Upper lobe of left lung (tissue), 6 donors: Measurements from ENCODE around the gene TSPYL6. TPM values are rescaled to one million over a fixed set of nuclear protein-coding genes. Genes with fewer than 3 reads are reported as not detected.

Source experiments
- ATAC-seq, 2 donors: fragments of 200-7000 bp; cut with Tn5 transposase; one replicate each; pipeline ENCODE4 v1.9.1; 2022; ENCODE audit warnings: mild to moderate bottlenecking in 2 of 2, moderate library complexity in 2 of 2; ENCODE audit not compliant: low FRiP score in 2 of 2
- DNase-seq, 2 donors: peaks; one replicate each; pipeline ENCODE4 v3.0.0-alpha.2; 2019 to 2020
- H3K27ac ChIP-seq, 4 donors: fragments of 200-600 bp; sonication (generic); one replicate each; pipeline ENCODE4 v1.5.1; 2016 to 2019
- H3K27me3 ChIP-seq, 4 donors: fragments of 200-600 bp; sonication (generic); one replicate each; pipeline ENCODE4 v1.5.1; 2017 to 2019
- H3K36me3 ChIP-seq, 4 donors: fragments of 200-600 bp; sonication (generic); one replicate each; pipeline ENCODE4 v1.5.1; 2016 to 2019
- H3K4me1 ChIP-seq, 4 donors: fragments of 200-600 bp; sonication (generic); one replicate each; pipeline ENCODE4 v1.5.1; 2018 to 2019
- H3K4me3 ChIP-seq, 4 donors: fragments of 200-600 bp; sonication (generic); one replicate each; pipeline ENCODE4 v1.5.1; 2017 to 2019; ENCODE audit warnings: mild to moderate bottlenecking in 2 of 4, moderate library complexity in 1 of 4
- H3K9me3 ChIP-seq, 4 donors: fragments of 200-600 bp; sonication (generic); one replicate each; pipeline ENCODE4 v1.5.1; 2018 to 2019
- EP300 ChIP-seq, 4 donors: sonication (generic); formaldehyde crosslinking; IDR thresholded peaks; one replicate each; pipeline ENCODE4 v1.5.1; 2017; ENCODE audit warnings: antibody characterized with exemption in 4 of 4, control low read depth in 2 of 4
- POLR2A ChIP-seq, 4 donors: fragments of 450-650 bp; IDR thresholded peaks; one replicate each; pipeline ENCODE4 v1.5.1; 2016 to 2017; ENCODE audit warnings: antibody characterized with exemption in 4 of 4, mild to moderate bottlenecking in 2 of 4
- POLR2AphosphoS5 ChIP-seq, 2 donors: sonication (generic); formaldehyde crosslinking; IDR thresholded peaks; one replicate each; pipeline ENCODE4 v1.5.1; 2017; ENCODE audit warnings: antibody characterized with exemption in 2 of 2
- WGBS, 2 donors: methylation state at CpG; one replicate each; pipeline ENCODE4 v1.1.5; 2017 to 2018; 5-methylcytosine and 5-hydroxymethylcytosine counted together
- total RNA-seq, 6 donors: library from RNA; depleted of rRNA in 4 of 6; stranded (reverse); fragments of >200 nt in 4 of 6; gene quantifications; one replicate each; pipeline versions ENCODE4 v1.1.0 to v1.2.1, GENCODE V29; 2016 to 2021
- TF ChIP-seq, protein P1 (sequence below), 6 experiments: fragments of 450-650 bp in 4 of 6; fragments of 200-600 bp in 2 of 6; sonication (generic) in 2 of 6; IDR thresholded peaks; one replicate each; pipeline ENCODE4 v1.5.1; 2016 to 2019; ENCODE audit warnings: antibody characterized with exemption in 6 of 6
- donor health status: DM: no; HTN: no; CAD: no; lungs with moderate emphysema.
- donor health status: DM: no; HTN: yes; CAD: no; lungs with severe emphysema.

The TSPYL6 gene
- total RNA-seq, 6 donors from 2014 or later = 1.0 TPM; not detected in 5

GRCh38 chr2:54290356-54291025 lies 34.5 kb upstream of the TSPYL6 start:
- TF ChIP-seq POLR2A (IDR thresholded peaks at IDR 0.05) = no peak
- no peak for TF ChIP-seq POLR2AphosphoS5 (IDR thresholded peaks at IDR 0.05)
- no peak for TF ChIP-seq EP300 (IDR thresholded peaks at IDR 0.05)
- no peaks in the 10 kb centered on the region for H3K27me3 ChIP-seq
- no peak for ATAC-seq
- H3K9me3 ChIP-seq = no peaks in the 10 kb centered on the region
- 79 to 84% methylated on average over 9 of the region's 9 CpGs for WGBS, 2 donors
- no peak overlapping the region for H3K4me3 ChIP-seq
- H3K27ac ChIP-seq = no peak overlapping the region
- no peaks in the 10 kb centered on the region for H3K4me1 ChIP-seq
- no peak for DNase-seq
- no peaks in the 10 kb centered on the region for H3K36me3 ChIP-seq

DNA sequence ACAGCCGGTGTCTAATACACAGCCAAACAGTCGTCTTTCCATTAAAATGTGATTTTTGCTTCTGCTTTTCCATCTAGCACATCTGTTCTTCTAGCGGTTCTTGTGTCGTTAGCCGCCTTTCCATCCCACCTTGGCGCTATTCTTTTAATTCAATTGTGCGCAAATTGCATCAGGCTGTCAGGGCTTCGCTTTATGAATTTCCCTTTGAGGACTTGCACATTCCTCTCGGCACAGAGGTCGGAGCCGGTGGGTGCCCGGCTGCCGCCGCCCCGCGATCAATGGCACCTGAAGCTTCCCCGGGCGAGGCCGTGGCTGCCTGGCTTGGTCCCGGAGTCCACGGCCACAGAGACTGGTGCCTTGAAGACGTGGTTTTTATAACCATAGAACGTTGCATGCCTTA lies 33.9 kb upstream of the TSPYL6 start:
- Histone ChIP-seq H3K4me3 (no peak overlapping the region), H3K27me3 (no peaks in the 10 kb centered on the region), H3K9me3 (no peaks in the 10 kb centered on the region), H3K4me1 (no peaks in the 10 kb centered on the region), H3K36me3 (no peaks in the 10 kb centered on the region), H3K27ac (no peak overlapping the region)
- DNase-seq (peak in 1 of 2 donors; percentile 74), ATAC-seq (no peak)
- no peak for TF ChIP-seq POLR2AphosphoS5 (IDR thresholded peaks at IDR 0.05)
- TF ChIP-seq, protein P1, sequence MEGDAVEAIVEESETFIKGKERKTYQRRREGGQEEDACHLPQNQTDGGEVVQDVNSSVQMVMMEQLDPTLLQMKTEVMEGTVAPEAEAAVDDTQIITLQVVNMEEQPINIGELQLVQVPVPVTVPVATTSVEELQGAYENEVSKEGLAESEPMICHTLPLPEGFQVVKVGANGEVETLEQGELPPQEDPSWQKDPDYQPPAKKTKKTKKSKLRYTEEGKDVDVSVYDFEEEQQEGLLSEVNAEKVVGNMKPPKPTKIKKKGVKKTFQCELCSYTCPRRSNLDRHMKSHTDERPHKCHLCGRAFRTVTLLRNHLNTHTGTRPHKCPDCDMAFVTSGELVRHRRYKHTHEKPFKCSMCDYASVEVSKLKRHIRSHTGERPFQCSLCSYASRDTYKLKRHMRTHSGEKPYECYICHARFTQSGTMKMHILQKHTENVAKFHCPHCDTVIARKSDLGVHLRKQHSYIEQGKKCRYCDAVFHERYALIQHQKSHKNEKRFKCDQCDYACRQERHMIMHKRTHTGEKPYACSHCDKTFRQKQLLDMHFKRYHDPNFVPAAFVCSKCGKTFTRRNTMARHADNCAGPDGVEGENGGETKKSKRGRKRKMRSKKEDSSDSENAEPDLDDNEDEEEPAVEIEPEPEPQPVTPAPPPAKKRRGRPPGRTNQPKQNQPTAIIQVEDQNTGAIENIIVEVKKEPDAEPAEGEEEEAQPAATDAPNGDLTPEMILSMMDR (IDR thresholded peaks at IDR 0.05) = no peak
- no peak for TF ChIP-seq POLR2A (IDR thresholded peaks at IDR 0.05)
- TF ChIP-seq EP300 (IDR thresholded peaks at IDR 0.05) = no peak
- WGBS, 2 donors = 89 to 93% methylated on average over 22 to 23 of the region's 23 CpGs

- TF ChIP-seq POLR2A (IDR thresholded peaks at IDR 0.05) = no peak
- TF ChIP-seq EP300 (IDR thresholded peaks at IDR 0.05) = no peak
- TF ChIP-seq, protein P1 (IDR thresholded peaks at IDR 0.05) = no peak
- TF ChIP-seq POLR2AphosphoS5 (IDR thresholded peaks at IDR 0.05) = no peak
- 80 to 97% methylated on average over 2 of the region's 2 CpGs for WGBS, 2 donors
- no peak for DNase-seq
- ATAC-seq = peak in 1 of 2 donors; percentile 83
- Histone ChIP-seq H3K36me3 (no peaks in the 10 kb centered on the region), H3K4me3 (no peak overlapping the region), H3K9me3 (no peaks in the 10 kb centered on the region), H3K27ac (no peak overlapping the region), H3K27me3 (no peaks in the 10 kb centered on the region), H3K4me1 (no peaks in the 10 kb centered on the region)
Measured at GRCh38 chr2:54287532-54287931, 31.5 kb upstream of the TSPYL6 start.

DNA sequence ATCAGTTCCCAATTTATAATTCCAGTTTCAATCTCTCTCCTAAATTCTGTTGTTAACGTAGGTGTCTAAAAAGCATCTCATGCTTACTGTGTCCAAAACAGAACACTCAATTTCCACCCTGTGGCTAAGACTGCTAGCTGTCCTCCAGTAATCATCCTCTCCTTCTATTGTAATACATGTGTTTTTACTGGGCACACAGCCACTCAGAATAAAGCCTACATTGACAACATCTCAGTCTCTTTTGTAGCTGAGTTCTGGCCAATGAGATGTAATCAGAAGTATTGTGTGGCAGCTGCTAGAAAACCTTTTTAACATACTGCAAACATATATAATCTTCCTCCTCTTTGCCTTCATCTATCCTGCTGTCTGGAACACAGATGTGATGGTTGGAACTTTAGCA lies 29.4 kb upstream of the TSPYL6 start:
- WGBS, 2 donors = 86 to 97% methylated on average over 1 of the region's 1 CpG
- H3K4me3 ChIP-seq = no peak overlapping the region
- no peaks in the 10 kb centered on the region for H3K27me3 ChIP-seq
- H3K27ac ChIP-seq = no peak overlapping the region
- no peaks in the 10 kb centered on the region for H3K9me3 ChIP-seq
- no peak for ATAC-seq
- H3K36me3 ChIP-seq = no peaks in the 10 kb centered on the region
- no peak for DNase-seq
- TF ChIP-seq POLR2A (IDR thresholded peaks at IDR 0.05) (no peak), POLR2AphosphoS5 (IDR thresholded peaks at IDR 0.05) (no peak), EP300 (IDR thresholded peaks at IDR 0.05) (no peak)
- TF ChIP-seq, protein P1 (IDR thresholded peaks at IDR 0.05) = no peak
- H3K4me1 ChIP-seq = no peaks in the 10 kb centered on the region

DNA sequence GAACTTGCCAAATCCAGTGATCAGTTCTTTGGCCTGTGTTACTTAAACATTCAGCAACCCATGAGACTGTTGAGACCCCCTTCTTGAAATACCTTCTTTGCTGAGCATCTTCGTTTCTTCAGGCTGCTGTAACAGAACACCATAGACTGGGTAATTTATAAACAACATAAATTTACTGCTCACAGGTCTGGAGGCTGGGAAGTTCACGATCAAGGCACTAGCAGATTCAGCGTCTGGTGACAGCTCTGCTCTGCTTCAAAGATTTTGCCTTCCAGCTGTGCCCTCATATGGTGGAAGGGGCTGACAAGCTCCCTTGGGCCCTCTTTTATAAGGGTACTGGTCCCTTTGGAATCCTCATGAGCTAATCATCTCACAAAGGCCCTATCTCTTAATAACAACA lies 28.8 kb upstream of the TSPYL6 start:
- ATAC-seq (no peak), DNase-seq (no peak)
- no peaks in the 10 kb centered on the region for H3K4me1 ChIP-seq
- H3K4me3 ChIP-seq = no peak overlapping the region
- no peaks in the 10 kb centered on the region for H3K9me3 ChIP-seq
- no peaks in the 10 kb centered on the region for H3K27me3 ChIP-seq
- no peaks in the 10 kb centered on the region for H3K36me3 ChIP-seq
- 93 to 94% methylated on average over 3 of the region's 3 CpGs for WGBS, 2 donors
- TF ChIP-seq POLR2AphosphoS5 (IDR thresholded peaks at IDR 0.05) (no peak), POLR2A (IDR thresholded peaks at IDR 0.05) (no peak), EP300 (IDR thresholded peaks at IDR 0.05) (no peak)
- TF ChIP-seq, protein P1 (IDR thresholded peaks at IDR 0.05) = no peak
- no peak overlapping the region for H3K27ac ChIP-seq
